ENCODE data around the gene AKT1. TPM values are rescaled to one million over a fixed set of nuclear protein-coding genes. Genes with fewer than 3 reads are reported as not detected.

The AKT1 gene
- total RNA-seq, 1 donor from 2014 or later: 155 TPM

DNA sequence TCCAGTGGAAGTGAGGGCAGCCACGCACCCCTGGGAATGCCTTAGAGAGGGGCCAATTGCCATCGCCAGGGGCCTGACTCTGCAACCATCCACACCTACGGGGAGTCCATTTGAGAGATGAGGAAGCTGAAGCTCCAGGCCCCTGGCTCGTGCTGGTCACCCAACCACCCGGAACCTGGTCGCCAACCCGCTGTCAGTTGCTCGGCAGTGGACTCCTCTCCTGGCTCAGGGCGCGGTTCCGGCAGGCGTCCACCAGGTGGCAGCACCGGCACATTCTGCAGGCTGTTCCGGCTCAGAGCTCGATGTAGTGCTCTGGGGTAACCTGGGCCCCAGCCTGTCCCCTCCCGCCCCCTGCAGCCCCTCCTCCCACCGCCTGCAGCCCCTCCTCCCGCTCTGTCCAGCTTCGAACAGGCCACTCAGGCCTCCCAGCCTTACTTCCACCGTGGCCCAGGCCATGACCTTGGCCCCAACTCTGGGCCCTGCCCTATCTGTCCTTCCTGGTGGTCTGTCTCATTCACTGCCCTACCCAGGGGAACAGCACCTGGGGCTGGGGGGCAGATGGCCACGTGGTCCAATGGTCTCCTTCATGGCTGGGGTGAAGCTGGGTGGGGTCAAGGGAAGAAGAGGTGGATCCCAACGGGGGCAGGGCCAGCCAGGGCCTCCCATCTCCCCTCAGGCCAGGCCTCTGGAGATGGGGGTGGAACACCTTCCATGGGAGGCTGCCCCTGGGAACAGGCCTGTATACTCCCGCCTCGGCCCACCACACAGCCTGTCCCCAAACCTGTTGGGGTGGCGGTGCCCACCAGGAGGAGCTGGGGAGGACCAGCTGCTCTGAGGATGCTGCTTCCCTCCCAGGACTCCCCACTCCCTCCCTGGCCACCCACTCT lies 26.9 kb downstream of the AKT1 start:
- Histone ChIP-seq H3K4me1 (ENCODE audit: insufficient read depth, low read length) (peaks cover 3% of the 10 kb centered on the region), H3K79me2 (ENCODE audit: insufficient read depth, low read length) (no peaks in the 10 kb centered on the region), H3K36me3 (ENCODE audit: insufficient read depth, low read length) (peaks cover 4% of the 10 kb centered on the region), H3K9ac (ENCODE audit: low read length) (no peak overlapping the region), H3K27me3 (ENCODE audit: insufficient read depth, low read length) (no peaks in the 10 kb centered on the region), H3K4me3 (ENCODE audit: insufficient read depth, low read depth, low read length) (no peak overlapping the region), H2AFZ (ENCODE audit: low read depth, low read length) (no peak overlapping the region), H3K4me2 (ENCODE audit: low read length) (no peak overlapping the region), H3K27ac (ENCODE audit: low read depth, low read length) (no peak overlapping the region), H4K20me1 (ENCODE audit: insufficient read depth, low read length) (peaks cover 26% of the 10 kb centered on the region), H3K9me3 (ENCODE audit: insufficient read depth, low read depth, low read length) (no peaks in the 10 kb centered on the region)
- Mint-ChIP-seq H3K27ac (ENCODE audit: unreplicated experiment) (no peak overlapping the region), H3K4me3 (ENCODE audit: unreplicated experiment) (no peak overlapping the region), H3K4me1 (ENCODE audit: low read depth, unreplicated experiment) (peaks cover 3% of the 10 kb centered on the region), H3K27me3 (ENCODE audit: low read depth, unreplicated experiment) (no peaks in the 10 kb centered on the region), H3K9me3 (ENCODE audit: unreplicated experiment) (no peaks in the 10 kb centered on the region), H3K36me3 (ENCODE audit: low read depth, unreplicated experiment) (peaks cover 18% of the 10 kb centered on the region)
- FAIRE-seq: no peak
- TF ChIP-seq, protein P1, sequence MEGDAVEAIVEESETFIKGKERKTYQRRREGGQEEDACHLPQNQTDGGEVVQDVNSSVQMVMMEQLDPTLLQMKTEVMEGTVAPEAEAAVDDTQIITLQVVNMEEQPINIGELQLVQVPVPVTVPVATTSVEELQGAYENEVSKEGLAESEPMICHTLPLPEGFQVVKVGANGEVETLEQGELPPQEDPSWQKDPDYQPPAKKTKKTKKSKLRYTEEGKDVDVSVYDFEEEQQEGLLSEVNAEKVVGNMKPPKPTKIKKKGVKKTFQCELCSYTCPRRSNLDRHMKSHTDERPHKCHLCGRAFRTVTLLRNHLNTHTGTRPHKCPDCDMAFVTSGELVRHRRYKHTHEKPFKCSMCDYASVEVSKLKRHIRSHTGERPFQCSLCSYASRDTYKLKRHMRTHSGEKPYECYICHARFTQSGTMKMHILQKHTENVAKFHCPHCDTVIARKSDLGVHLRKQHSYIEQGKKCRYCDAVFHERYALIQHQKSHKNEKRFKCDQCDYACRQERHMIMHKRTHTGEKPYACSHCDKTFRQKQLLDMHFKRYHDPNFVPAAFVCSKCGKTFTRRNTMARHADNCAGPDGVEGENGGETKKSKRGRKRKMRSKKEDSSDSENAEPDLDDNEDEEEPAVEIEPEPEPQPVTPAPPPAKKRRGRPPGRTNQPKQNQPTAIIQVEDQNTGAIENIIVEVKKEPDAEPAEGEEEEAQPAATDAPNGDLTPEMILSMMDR (IDR thresholded peaks at IDR 0.05; ENCODE audit: insufficient read depth, low read depth, low read length): peak; percentile 58
- no peak for TF ChIP-seq EZH2 (IDR thresholded peaks at IDR 0.05; ENCODE audit: insufficient read depth, low read length)
- peak; percentile 29 for DNase-seq (ENCODE audit: low read depth)

DNA sequence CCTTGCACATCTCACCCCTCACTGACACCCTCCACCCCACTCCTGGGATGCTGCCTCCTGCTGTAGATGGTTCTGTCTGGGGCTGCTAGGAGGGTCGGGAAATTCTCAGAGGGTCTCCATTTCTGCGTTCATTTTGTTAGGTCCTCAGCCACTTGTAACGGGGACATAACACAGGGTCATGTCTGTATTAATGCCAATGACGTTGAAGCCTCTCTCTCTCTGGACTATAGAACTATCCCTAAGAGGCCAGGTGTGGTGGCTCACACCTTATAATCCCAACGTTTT lies 28.0 kb downstream of the AKT1 start:
- Mint-ChIP-seq H3K27me3 (ENCODE audit: low read depth, unreplicated experiment) (no peaks in the 10 kb centered on the region), H3K27ac (ENCODE audit: unreplicated experiment) (no peak overlapping the region), H3K4me3 (ENCODE audit: unreplicated experiment) (no peak overlapping the region), H3K36me3 (ENCODE audit: low read depth, unreplicated experiment) (peaks cover 15% of the 10 kb centered on the region), H3K9me3 (ENCODE audit: unreplicated experiment) (no peaks in the 10 kb centered on the region), H3K4me1 (ENCODE audit: low read depth, unreplicated experiment) (peaks cover 3% of the 10 kb centered on the region)
- Histone ChIP-seq H3K9me3 (ENCODE audit: insufficient read depth, low read depth, low read length) (no peaks in the 10 kb centered on the region), H3K4me2 (ENCODE audit: low read length) (no peak overlapping the region), H3K4me3 (ENCODE audit: insufficient read depth, low read depth, low read length) (no peak overlapping the region), H3K27me3 (ENCODE audit: insufficient read depth, low read length) (no peaks in the 10 kb centered on the region), H3K4me1 (ENCODE audit: insufficient read depth, low read length) (peaks cover 3% of the 10 kb centered on the region), H3K9ac (ENCODE audit: low read length) (no peak overlapping the region), H4K20me1 (ENCODE audit: insufficient read depth, low read length) (peaks cover 21% of the 10 kb centered on the region), H2AFZ (ENCODE audit: low read depth, low read length) (no peak overlapping the region), H3K36me3 (ENCODE audit: insufficient read depth, low read length) (peaks cover 4% of the 10 kb centered on the region), H3K27ac (ENCODE audit: low read depth, low read length) (no peak overlapping the region), H3K79me2 (ENCODE audit: insufficient read depth, low read length) (no peaks in the 10 kb centered on the region)
- FAIRE-seq (no peak), DNase-seq (ENCODE audit: low read depth) (no peak)
- TF ChIP-seq EZH2 (IDR thresholded peaks at IDR 0.05; ENCODE audit: insufficient read depth, low read length): no peak
- TF ChIP-seq, protein P1 (IDR thresholded peaks at IDR 0.05; ENCODE audit: insufficient read depth, low read depth, low read length): no peak
